ENCODE measurements around the gene TIGIT. TPM values are rescaled to one million over a fixed set of nuclear protein-coding genes. Genes with fewer than 3 reads are reported as not detected.

The TIGIT gene
- total RNA-seq, 4 donors from 2014 or later = 0.44 to 3.3 (median 1.4) TPM; not detected in 1

DNA sequence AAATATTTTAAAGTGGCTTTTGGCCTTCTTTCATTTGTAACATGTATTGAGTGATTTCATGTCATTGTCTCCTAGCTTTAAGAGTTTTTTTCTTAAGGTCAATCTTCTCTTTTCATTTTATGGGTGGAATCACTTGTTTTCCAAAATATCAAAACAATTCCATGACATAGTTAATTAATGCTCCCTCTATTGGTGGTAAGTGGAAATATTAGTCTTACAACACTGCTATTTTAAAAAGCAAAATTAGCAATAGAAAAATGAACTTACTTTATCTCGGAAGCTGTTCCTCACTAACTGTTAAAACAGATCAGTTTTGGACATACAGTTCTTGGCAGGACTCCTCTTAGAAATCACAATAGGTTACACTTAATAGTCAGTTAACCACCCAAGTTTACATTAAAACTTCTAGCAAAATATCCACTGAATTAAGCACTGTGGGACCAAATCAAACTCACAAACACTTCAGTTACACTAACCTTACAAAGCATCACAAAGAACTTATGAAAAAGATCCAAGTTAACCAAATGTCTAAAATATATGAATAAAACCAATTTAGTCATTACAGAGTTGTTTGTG, 42.4 kb downstream of the TIGIT start:
- TF ChIP-seq CTCF (IDR thresholded peaks at IDR 0.05; ENCODE audit: low read depth) = no peak

- TF ChIP-seq CTCF (IDR thresholded peaks at IDR 0.05; ENCODE audit: low read depth) = no peak
These were observed 43.0 kb downstream of the TIGIT start for GRCh38 chr3:114336857-114337256.

GRCh38 chr3:114338651-114339357, 45.0 kb downstream of the TIGIT start:
- no peak for TF ChIP-seq CTCF (IDR thresholded peaks at IDR 0.05; ENCODE audit: low read depth)

GRCh38 chr3:114344492-114344891, 50.7 kb downstream of the TIGIT start:
- TF ChIP-seq CTCF (IDR thresholded peaks at IDR 0.05; ENCODE audit: low read depth) = no peak

DNA sequence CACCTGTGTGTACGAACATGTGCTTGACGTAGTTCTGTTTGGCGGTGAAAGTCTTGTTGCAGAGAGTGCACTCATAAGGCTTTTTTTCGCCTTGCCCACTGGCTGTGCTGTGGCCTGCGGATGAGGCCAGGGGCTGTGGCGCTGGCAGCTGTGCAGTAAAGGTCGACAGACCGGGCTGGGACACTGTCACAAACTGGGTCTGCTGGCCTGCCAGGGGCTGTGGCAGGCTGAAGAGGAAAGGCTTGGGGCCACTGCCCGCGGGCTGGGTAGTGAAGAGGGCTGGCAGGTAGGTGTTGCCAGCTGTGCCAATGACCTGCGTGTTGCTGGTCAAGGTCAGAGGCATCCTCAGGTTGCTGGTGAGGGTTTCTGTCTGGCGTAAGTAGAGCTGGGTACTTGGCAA, 56.4 kb downstream of the TIGIT start:
- TF ChIP-seq CTCF (IDR thresholded peaks at IDR 0.05; ENCODE audit: low read depth) = no peak

DNA sequence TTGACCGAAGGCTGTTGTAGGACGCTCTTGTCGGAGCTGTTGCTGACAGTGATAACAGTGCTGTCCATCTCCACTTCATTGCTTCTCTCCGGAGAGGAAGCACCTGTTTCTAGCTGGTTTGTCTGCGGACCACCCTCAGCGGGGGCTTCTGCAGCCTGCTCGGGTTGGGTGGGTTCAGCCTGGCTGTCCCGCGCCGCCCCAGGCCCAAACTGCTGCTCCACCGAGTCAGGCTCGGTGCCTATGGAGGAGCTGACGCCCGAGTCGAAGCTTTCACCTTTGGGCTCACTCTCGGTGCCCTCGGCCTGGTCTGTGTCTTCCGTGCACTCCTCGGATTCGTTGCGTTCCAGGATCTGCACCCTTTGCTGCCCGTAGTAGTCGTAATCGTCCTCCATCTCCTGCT, 56.9 kb downstream of the TIGIT start:
- TF ChIP-seq CTCF (IDR thresholded peaks at IDR 0.05; ENCODE audit: low read depth) = no peak

GRCh38 chr3:114351123-114351821, 57.4 kb downstream of the TIGIT start:
- TF ChIP-seq CTCF (IDR thresholded peaks at IDR 0.05; ENCODE audit: low read depth) = no peak
